ENCODE data around the gene NTN5. TPM values are rescaled to one million over a fixed set of nuclear protein-coding genes. Genes with fewer than 3 reads are reported as not detected.
"Not testable (repeated sequence)": the region's sequence is repeated elsewhere in the genome, so short reads cannot be mapped to it uniquely, and the experiment has no call there.

NTN5 gene
- total RNA-seq, 3 donors from 2014 or later = 0.11 to 0.26 (median 0.18) TPM

GRCh38 chr19:48637449-48637947, 35.3 kb downstream of the NTN5 start:
- ATAC-seq (peak; percentile 78), DNase-seq (peak; percentile 99)
- no peaks in the 10 kb centered on the region for H3K27me3 Mint-ChIP-seq (ENCODE audit: low read depth)
- H3K4me3 Mint-ChIP-seq = peak overlapping the region; percentile 88
- peaks cover 51% of the 10 kb centered on the region for H3K4me1 Mint-ChIP-seq (ENCODE audit: low read depth)
- H3K36me3 Mint-ChIP-seq (ENCODE audit: insufficient read depth) = peaks cover 6% of the 10 kb centered on the region
- H3K9me3 Mint-ChIP-seq = no peaks in the 10 kb centered on the region

- Mint-ChIP-seq H3K27me3 (ENCODE audit: low read depth) (no peaks in the 10 kb centered on the region), H3K9me3 (no peaks in the 10 kb centered on the region), H3K4me3 (peak within 1 kb of the TSS; percentile 88), H3K36me3 (ENCODE audit: insufficient read depth) (peaks cover 8% of the 10 kb centered on the region), H3K4me1 (ENCODE audit: low read depth) (peaks cover 53% of the 10 kb centered on the region)
- ATAC-seq (no peak), DNase-seq (no peak)
Observed at GRCh38 chr19:48636859-48637448, 35.9 kb downstream of the NTN5 start, which contains the start of gene DBP. DBP (minus strand) TSS chr19:48637379; CDS start chr19:48636994, 385 bp downstream.

- Mint-ChIP-seq H3K4me3 (peak overlapping the region; percentile 88), H3K36me3 (ENCODE audit: insufficient read depth) (peaks cover 8% of the 10 kb centered on the region), H3K4me1 (ENCODE audit: low read depth) (peaks cover 56% of the 10 kb centered on the region), H3K9me3 (no peaks in the 10 kb centered on the region), H3K27me3 (ENCODE audit: low read depth) (no peaks in the 10 kb centered on the region)
- DNase-seq (no peak), ATAC-seq (no peak)
Observed at GRCh38 chr19:48635966-48636858, 36.6 kb downstream of the NTN5 start.

GRCh38 chr19:48635263-48635965, 37.4 kb downstream of the NTN5 start:
- peak; percentile 71 for DNase-seq
- Mint-ChIP-seq H3K4me3 (peak overlapping the region; percentile 88), H3K4me1 (ENCODE audit: low read depth) (peaks cover 56% of the 10 kb centered on the region), H3K36me3 (ENCODE audit: insufficient read depth) (peaks cover 8% of the 10 kb centered on the region), H3K27me3 (ENCODE audit: low read depth) (no peaks in the 10 kb centered on the region), H3K9me3 (no peaks in the 10 kb centered on the region)
- peak; percentile 12 to 14 for ATAC-seq

- DNase-seq (peak; percentile 90), ATAC-seq (peak; percentile 36 to 39)
- Mint-ChIP-seq H3K27me3 (ENCODE audit: low read depth) (no peaks in the 10 kb centered on the region), H3K36me3 (ENCODE audit: insufficient read depth) (peaks cover 12% of the 10 kb centered on the region), H3K9me3 (no peaks in the 10 kb centered on the region), H3K4me1 (ENCODE audit: low read depth) (peaks cover 51% of the 10 kb centered on the region), H3K4me3 (peak overlapping the region; percentile 77)
Observed at GRCh38 chr19:48634424-48635262, 38.2 kb downstream of the NTN5 start.

GRCh38 chr19:48634036-48634342, 38.8 kb downstream of the NTN5 start:
- ATAC-seq (no peak), DNase-seq (no peak)
- H3K36me3 Mint-ChIP-seq (ENCODE audit: insufficient read depth) = peaks cover 14% of the 10 kb centered on the region
- H3K27me3 Mint-ChIP-seq (ENCODE audit: low read depth) = no peaks in the 10 kb centered on the region
- no peaks in the 10 kb centered on the region for H3K9me3 Mint-ChIP-seq
- H3K4me1 Mint-ChIP-seq (ENCODE audit: low read depth) = peaks cover 46% of the 10 kb centered on the region
- peak overlapping the region; percentile 77 for H3K4me3 Mint-ChIP-seq

- Mint-ChIP-seq H3K4me3 (peak overlapping the region; percentile 37), H3K27me3 (ENCODE audit: low read depth) (no peaks in the 10 kb centered on the region), H3K36me3 (ENCODE audit: insufficient read depth) (peaks cover 11% of the 10 kb centered on the region), H3K9me3 (no peaks in the 10 kb centered on the region), H3K4me1 (ENCODE audit: low read depth) (peaks cover 43% of the 10 kb centered on the region)
- DNase-seq (no peak), ATAC-seq (no peak)
Observed at GRCh38 chr19:48633148-48634035, 39.4 kb downstream of the NTN5 start.

- H3K27me3 Mint-ChIP-seq (ENCODE audit: low read depth) = no peaks in the 10 kb centered on the region
- peaks cover 37% of the 10 kb centered on the region for H3K4me1 Mint-ChIP-seq (ENCODE audit: low read depth)
- peaks cover 10% of the 10 kb centered on the region for H3K36me3 Mint-ChIP-seq (ENCODE audit: insufficient read depth)
- H3K9me3 Mint-ChIP-seq = no peaks in the 10 kb centered on the region
- no peak overlapping the region for H3K4me3 Mint-ChIP-seq
- ATAC-seq (no peak), DNase-seq (no peak)
Observed at GRCh38 chr19:48632692-48633147, 40.1 kb downstream of the NTN5 start.

- ATAC-seq; DNase-seq; H3K4me3 Mint-ChIP-seq; H3K9me3 Mint-ChIP-seq; H3K27me3 Mint-ChIP-seq (ENCODE audit: low read depth); H3K36me3 Mint-ChIP-seq (ENCODE audit: insufficient read depth): not testable (repeated sequence)
- peaks cover 35% of the 10 kb centered on the region for H3K4me1 Mint-ChIP-seq (ENCODE audit: low read depth)
Observed at GRCh38 chr19:48632286-48632685, 40.5 kb downstream of the NTN5 start.

GRCh38 chr19:48631225-48631624, 41.6 kb downstream of the NTN5 start:
- ATAC-seq (no peak), DNase-seq (no peak)
- H3K27me3 Mint-ChIP-seq (ENCODE audit: low read depth) = no peaks in the 10 kb centered on the region
- peaks cover 10% of the 10 kb centered on the region for H3K36me3 Mint-ChIP-seq (ENCODE audit: insufficient read depth)
- no peak overlapping the region for H3K4me3 Mint-ChIP-seq
- no peaks in the 10 kb centered on the region for H3K9me3 Mint-ChIP-seq
- H3K4me1 Mint-ChIP-seq (ENCODE audit: low read depth) = peaks cover 39% of the 10 kb centered on the region

GRCh38 chr19:48630296-48631063, 42.3 kb downstream of the NTN5 start:
- Mint-ChIP-seq H3K36me3 (ENCODE audit: insufficient read depth) (peaks cover 10% of the 10 kb centered on the region), H3K4me1 (ENCODE audit: low read depth) (peaks cover 35% of the 10 kb centered on the region), H3K9me3 (no peaks in the 10 kb centered on the region), H3K27me3 (ENCODE audit: low read depth) (no peaks in the 10 kb centered on the region), H3K4me3 (no peak overlapping the region)
- ATAC-seq (no peak), DNase-seq (no peak)

- Mint-ChIP-seq H3K9me3 (no peaks in the 10 kb centered on the region), H3K36me3 (ENCODE audit: insufficient read depth) (peaks cover 10% of the 10 kb centered on the region), H3K4me1 (ENCODE audit: low read depth) (peaks cover 35% of the 10 kb centered on the region), H3K27me3 (ENCODE audit: low read depth) (no peaks in the 10 kb centered on the region), H3K4me3 (no peak overlapping the region)
- no peak for DNase-seq
- no peak for ATAC-seq
Observed at GRCh38 chr19:48629599-48630295, 43.1 kb downstream of the NTN5 start.
